OCI-LY7 (cell line): ENCODE data around the gene IFNGR2.

Source experiments
- EZH2phosphoT487 ChIP-seq: fragments of 200-600 bp; sonication (generic); IDR thresholded peaks from 2 replicates; pipeline ENCODE4 v1.6.1; 2018; ENCODE audit warnings: low read depth, borderline replicate concordance, mild to moderate bottlenecking, mixed run types, antibody characterized with exemption, low read length, moderate library complexity, mixed read lengths
- TF ChIP-seq, protein P1 (sequence below): fragments of 200-600 bp; sonication (generic); conservative IDR thresholded peaks from 2 replicates; pipeline ENCODE4 v1.5.1; 2014; ENCODE audit warnings: mild to moderate bottlenecking, antibody characterized with exemption, low read length, moderate library complexity, mixed read lengths

DNA sequence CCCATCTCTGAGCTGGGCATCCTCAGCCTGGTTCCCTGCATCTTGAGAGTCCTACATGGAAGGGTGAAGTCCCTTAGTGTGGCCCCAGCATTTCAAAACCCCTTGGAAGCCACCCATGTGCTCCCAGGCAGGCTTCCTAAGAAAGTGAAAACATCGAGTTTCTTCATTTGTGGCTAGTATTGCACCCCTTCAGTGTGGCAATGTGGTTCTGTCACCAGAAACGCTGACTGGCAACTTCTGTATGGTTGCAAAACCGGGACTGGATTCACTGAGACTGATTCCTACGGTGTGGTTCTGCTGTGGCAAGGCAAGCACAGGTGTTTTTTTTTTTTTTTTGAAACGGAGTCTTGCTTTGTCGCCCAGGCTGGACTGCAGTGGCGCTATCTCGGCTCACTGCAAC lies 9.0 kb upstream of the IFNGR2 start:
- no peak for TF ChIP-seq EZH2phosphoT487
- TF ChIP-seq, protein P1, sequence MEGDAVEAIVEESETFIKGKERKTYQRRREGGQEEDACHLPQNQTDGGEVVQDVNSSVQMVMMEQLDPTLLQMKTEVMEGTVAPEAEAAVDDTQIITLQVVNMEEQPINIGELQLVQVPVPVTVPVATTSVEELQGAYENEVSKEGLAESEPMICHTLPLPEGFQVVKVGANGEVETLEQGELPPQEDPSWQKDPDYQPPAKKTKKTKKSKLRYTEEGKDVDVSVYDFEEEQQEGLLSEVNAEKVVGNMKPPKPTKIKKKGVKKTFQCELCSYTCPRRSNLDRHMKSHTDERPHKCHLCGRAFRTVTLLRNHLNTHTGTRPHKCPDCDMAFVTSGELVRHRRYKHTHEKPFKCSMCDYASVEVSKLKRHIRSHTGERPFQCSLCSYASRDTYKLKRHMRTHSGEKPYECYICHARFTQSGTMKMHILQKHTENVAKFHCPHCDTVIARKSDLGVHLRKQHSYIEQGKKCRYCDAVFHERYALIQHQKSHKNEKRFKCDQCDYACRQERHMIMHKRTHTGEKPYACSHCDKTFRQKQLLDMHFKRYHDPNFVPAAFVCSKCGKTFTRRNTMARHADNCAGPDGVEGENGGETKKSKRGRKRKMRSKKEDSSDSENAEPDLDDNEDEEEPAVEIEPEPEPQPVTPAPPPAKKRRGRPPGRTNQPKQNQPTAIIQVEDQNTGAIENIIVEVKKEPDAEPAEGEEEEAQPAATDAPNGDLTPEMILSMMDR, result no peak
